Endodermal cell (in vitro differentiated cells): ENCODE results near the gene ACYP2. TPM values are rescaled to one million over a fixed set of nuclear protein-coding genes. Genes with fewer than 3 reads are reported as not detected.

ENCODE experiments used
- DNase-seq: peaks from one replicate; pipeline ENCODE4 v3.0.0-alpha.2; 2017
- H3K27ac ChIP-seq: 2 replicates; pipeline ENCODE4 v1.5.1; 2013; ENCODE audit warnings: mild to moderate bottlenecking, low read depth, low read length, moderate library complexity
- H3K27me3 ChIP-seq: 2 replicates; pipeline ENCODE4 v1.6.1; 2013; ENCODE audit warnings: mild to moderate bottlenecking, low read length, moderate library complexity; ENCODE audit not compliant: insufficient read depth, control insufficient read depth, poor library complexity, severe bottlenecking
- H3K36me3 ChIP-seq: 2 replicates; pipeline ENCODE4 v1.7.0; 2013; ENCODE audit warnings: mild to moderate bottlenecking, low read length, moderate library complexity; ENCODE audit not compliant: control insufficient read depth, insufficient read depth
- H3K4me1 ChIP-seq: one replicate; pipeline ENCODE4 v1.7.0; 2013; ENCODE audit warnings: low read length; ENCODE audit not compliant: control insufficient read depth, insufficient read depth
- H3K4me3 ChIP-seq: 2 replicates; pipeline ENCODE4 v1.5.1; 2013; ENCODE audit warnings: mild to moderate bottlenecking, low read length, moderate library complexity
- H3K9ac ChIP-seq: 2 replicates; pipeline ENCODE4 v1.6.1; 2013; ENCODE audit warnings: mild to moderate bottlenecking, low read length, moderate library complexity; ENCODE audit not compliant: poor library complexity, severe bottlenecking; ENCODE audit errors: extremely low read depth
- H3K9me3 ChIP-seq: 2 replicates; pipeline ENCODE4 v1.6.1; 2013; ENCODE audit warnings: mild to moderate bottlenecking, low read length, moderate library complexity; ENCODE audit not compliant: control insufficient read depth
- H3K27ac Mint-ChIP-seq: 2 replicates; pipeline ENCODE4 v1.8.0; 2020; ENCODE audit warnings: mixed read lengths
- H3K27me3 Mint-ChIP-seq: 2 replicates; pipeline ENCODE4 v1.8.0; 2021; ENCODE audit warnings: mild to moderate bottlenecking, mixed read lengths; ENCODE audit not compliant: insufficient read depth
- H3K36me3 Mint-ChIP-seq: 2 replicates; pipeline ENCODE4 v1.8.0; 2020; ENCODE audit warnings: low read depth, mixed read lengths
- H3K4me1 Mint-ChIP-seq: 2 replicates; pipeline ENCODE4 v1.8.0; 2020; ENCODE audit warnings: mixed read lengths
- H3K4me3 Mint-ChIP-seq: 2 replicates; pipeline ENCODE4 v1.8.0; 2020; ENCODE audit warnings: mild to moderate bottlenecking, moderate library complexity, mixed read lengths
- H3K9me3 Mint-ChIP-seq: 2 replicates; pipeline ENCODE4 v1.8.0; 2020; ENCODE audit warnings: mild to moderate bottlenecking, mixed read lengths
- CTCF ChIP-seq: fragments of 200-600 bp; sonication (generic); conservative IDR thresholded peaks from 2 replicates; pipeline ENCODE4 v1.5.0; 2021; ENCODE audit warnings: antibody characterized with exemption, mild to moderate bottlenecking
- WGBS, 2 experiments: methylation state at CpG; one replicate each; pipeline versions ENCODE4 v1.1.5 to v1.1.7; 2013; ENCODE audit warnings: missing lambda C conversion rate in 2 of 2, mixed read lengths in 1 of 2; ENCODE audit not compliant: insufficient coverage in 1 of 2, insufficient read length in 1 of 2; 5-methylcytosine and 5-hydroxymethylcytosine counted together
- total RNA-seq, 2 donors: library from RNA; stranded (reverse); fragmentation: NEBNext Ultra II Directional in 1 of 2; extraction: Animal tissue kit (Norgen Biotek cat#: 25700) in 1 of 2; gene quantifications; 2 replicates in 1 of 2; 3 replicates in 1 of 2; pipeline ENCODE4 v1.2.1, GENCODE V29; 2021

ACYP2 gene
- total RNA-seq, 2 donors from 2014 or later: 7.4 to 8.6 TPM

GRCh38 chr2:54176577-54176976 lies 61.2 kb downstream of the ACYP2 start:
- H3K36me3 ChIP-seq: no peaks in the 10 kb centered on the region
- H3K4me3 ChIP-seq: no peak overlapping the region
- no peaks in the 10 kb centered on the region for H3K4me1 Mint-ChIP-seq
- peak; percentile 87 for DNase-seq
- peak; percentile 81 for TF ChIP-seq CTCF
- no peaks in the 10 kb centered on the region for H3K9me3 Mint-ChIP-seq
- no peak overlapping the region for H3K27ac Mint-ChIP-seq
- no peak overlapping the region for H3K27ac ChIP-seq
- no peaks in the 10 kb centered on the region for H3K4me1 ChIP-seq
- H3K36me3 Mint-ChIP-seq: no peaks in the 10 kb centered on the region
- 58 to 60% methylated on average over 2 of the region's 2 CpGs for WGBS, 2 experiments
- no peak overlapping the region for H3K4me3 Mint-ChIP-seq
- peaks cover 4% of the 10 kb centered on the region for H3K27me3 Mint-ChIP-seq
- H3K27me3 ChIP-seq: no peaks in the 10 kb centered on the region
- H3K9ac ChIP-seq: no peak overlapping the region
- H3K9me3 ChIP-seq: no peaks in the 10 kb centered on the region

DNA sequence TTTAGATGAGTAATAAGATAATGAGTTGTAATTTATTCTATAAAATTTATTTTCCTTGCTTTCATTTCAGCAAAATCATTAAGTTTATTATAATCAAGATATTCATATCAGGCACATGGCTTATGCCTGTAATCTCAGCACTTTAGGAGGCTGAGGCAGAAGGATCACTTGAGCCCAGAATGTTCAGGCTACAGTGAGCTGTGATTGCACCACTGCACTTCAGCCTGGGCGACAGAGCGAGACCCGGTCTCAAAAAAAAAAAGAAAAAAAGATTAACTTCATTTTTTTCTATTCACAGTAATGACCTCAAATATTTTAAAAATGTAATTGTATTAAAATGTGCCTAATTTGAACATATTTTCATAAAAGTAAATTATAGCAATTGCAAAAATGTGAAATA lies 67.9 kb downstream of the ACYP2 start:
- peaks cover 3% of the 10 kb centered on the region for H3K9me3 Mint-ChIP-seq
- H3K27me3 ChIP-seq: no peaks in the 10 kb centered on the region
- no peak overlapping the region for H3K4me3 ChIP-seq
- H3K4me1 Mint-ChIP-seq: no peaks in the 10 kb centered on the region
- no peak for TF ChIP-seq CTCF
- 93% methylated on average over 3 of the region's 3 CpGs; no CpG with 5 or more reads in 1 of the 2 experiments for WGBS, 2 experiments
- no peak overlapping the region for H3K4me3 Mint-ChIP-seq
- no peak for DNase-seq
- no peaks in the 10 kb centered on the region for H3K9me3 ChIP-seq
- H3K4me1 ChIP-seq: no peaks in the 10 kb centered on the region
- H3K27ac Mint-ChIP-seq: no peak overlapping the region
- no peaks in the 10 kb centered on the region for H3K36me3 Mint-ChIP-seq
- H3K27ac ChIP-seq: no peak overlapping the region
- H3K9ac ChIP-seq: no peak overlapping the region
- H3K36me3 ChIP-seq: no peaks in the 10 kb centered on the region
- H3K27me3 Mint-ChIP-seq: no peaks in the 10 kb centered on the region

- Mint-ChIP-seq H3K4me1 (no peaks in the 10 kb centered on the region), H3K4me3 (no peak overlapping the region), H3K27ac (no peak overlapping the region), H3K9me3 (peaks cover 3% of the 10 kb centered on the region), H3K27me3 (no peaks in the 10 kb centered on the region), H3K36me3 (no peaks in the 10 kb centered on the region)
- Histone ChIP-seq H3K4me3 (no peak overlapping the region), H3K27me3 (no peaks in the 10 kb centered on the region), H3K27ac (no peak overlapping the region), H3K36me3 (no peaks in the 10 kb centered on the region), H3K9me3 (no peaks in the 10 kb centered on the region), H3K4me1 (no peaks in the 10 kb centered on the region), H3K9ac (no peak overlapping the region)
- 83% methylated on average over 3 of the region's 4 CpGs; no CpG with 5 or more reads in 1 of the 2 experiments for WGBS, 2 experiments
- TF ChIP-seq CTCF: no peak
- DNase-seq: no peak
Measured at GRCh38 chr2:54183972-54184371, 68.6 kb downstream of the ACYP2 start.
